GM10266 (cell line): ENCODE data around the gene TIMM44.

Source experiments
- DNase-seq: peaks from one replicate; pipeline ENCODE4 v3.0.0; 2012; ENCODE audit errors: extremely low spot score
- TF ChIP-seq, protein P1 (sequence below): IDR thresholded peaks from 2 replicates; pipeline ENCODE4 v1.5.1; 2012; ENCODE audit warnings: mild to moderate bottlenecking, low read depth; ENCODE audit not compliant: control insufficient read depth, insufficient read depth; ENCODE audit errors: missing control alignments

The TIMM44 gene

DNA sequence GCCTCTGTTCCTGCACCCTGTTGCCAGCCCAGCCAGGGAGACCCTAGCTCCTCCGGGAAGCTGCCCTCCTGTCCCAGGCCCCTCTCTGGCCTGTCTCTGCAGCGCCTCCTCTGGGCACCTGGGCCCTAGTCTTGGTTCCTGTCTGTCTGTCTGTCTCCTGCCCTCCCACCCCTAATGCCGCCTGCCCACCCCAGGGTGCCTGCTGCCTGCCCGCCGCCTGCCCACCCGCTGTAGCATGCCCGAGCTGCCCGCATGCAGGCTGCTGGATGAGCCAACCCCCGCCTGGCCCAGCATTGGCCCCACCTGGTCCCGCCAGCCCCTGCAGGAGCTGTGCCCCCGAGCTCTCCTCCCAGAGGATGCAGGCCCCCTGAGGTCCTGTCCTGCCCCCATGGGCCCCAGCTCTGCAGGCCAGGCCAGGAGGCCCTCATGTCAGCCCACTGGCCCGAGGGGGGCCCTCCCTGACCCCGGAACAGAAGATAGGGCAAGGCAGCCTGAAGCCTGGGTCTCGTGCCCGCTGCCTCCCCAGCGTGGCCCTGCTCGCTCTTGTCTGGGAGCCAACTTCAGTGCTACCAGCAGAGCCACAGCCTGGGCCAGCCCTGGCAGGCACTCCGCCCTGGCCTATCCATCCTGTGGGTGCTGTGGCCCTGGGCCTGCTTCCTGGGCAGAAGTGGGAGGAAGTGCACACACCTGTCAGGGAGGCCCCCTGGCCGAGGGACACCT, 34.6 kb downstream of the TIMM44 start:
- no peak for DNase-seq
- TF ChIP-seq, protein P1, sequence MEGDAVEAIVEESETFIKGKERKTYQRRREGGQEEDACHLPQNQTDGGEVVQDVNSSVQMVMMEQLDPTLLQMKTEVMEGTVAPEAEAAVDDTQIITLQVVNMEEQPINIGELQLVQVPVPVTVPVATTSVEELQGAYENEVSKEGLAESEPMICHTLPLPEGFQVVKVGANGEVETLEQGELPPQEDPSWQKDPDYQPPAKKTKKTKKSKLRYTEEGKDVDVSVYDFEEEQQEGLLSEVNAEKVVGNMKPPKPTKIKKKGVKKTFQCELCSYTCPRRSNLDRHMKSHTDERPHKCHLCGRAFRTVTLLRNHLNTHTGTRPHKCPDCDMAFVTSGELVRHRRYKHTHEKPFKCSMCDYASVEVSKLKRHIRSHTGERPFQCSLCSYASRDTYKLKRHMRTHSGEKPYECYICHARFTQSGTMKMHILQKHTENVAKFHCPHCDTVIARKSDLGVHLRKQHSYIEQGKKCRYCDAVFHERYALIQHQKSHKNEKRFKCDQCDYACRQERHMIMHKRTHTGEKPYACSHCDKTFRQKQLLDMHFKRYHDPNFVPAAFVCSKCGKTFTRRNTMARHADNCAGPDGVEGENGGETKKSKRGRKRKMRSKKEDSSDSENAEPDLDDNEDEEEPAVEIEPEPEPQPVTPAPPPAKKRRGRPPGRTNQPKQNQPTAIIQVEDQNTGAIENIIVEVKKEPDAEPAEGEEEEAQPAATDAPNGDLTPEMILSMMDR: no peak

DNA sequence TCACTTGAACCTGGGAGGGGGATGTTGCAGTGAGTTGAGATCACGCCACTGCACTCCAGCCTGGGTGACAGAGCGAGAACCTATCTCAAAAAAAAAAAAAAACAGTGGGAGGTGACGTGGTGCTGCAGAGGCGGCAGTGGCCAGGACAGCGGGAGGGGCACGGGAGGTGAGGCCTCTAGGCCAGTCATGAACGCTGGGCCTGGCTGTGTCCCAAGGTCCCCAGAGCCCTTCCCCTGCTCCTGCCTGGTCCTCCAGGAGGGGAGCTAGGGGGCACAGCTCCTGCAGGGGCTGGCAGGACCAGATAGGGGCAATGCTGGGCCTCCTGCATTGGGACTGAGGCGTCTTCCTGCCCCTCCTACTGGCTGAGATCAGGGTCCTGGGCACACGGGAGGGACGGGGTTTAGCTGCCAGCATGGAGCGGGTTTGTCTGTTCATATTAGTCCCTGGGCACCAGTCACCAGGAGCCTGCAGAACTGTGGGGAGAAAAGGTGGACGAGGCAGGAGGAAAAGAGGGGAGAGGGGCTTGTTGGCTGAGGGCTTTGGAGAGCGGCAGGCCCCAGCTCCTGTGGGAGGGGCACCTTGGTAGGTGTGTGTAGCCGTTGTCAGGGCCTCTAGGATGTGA, 35.3 kb downstream of the TIMM44 start:
- TF ChIP-seq, protein P1: no peak
- no peak for DNase-seq

DNA sequence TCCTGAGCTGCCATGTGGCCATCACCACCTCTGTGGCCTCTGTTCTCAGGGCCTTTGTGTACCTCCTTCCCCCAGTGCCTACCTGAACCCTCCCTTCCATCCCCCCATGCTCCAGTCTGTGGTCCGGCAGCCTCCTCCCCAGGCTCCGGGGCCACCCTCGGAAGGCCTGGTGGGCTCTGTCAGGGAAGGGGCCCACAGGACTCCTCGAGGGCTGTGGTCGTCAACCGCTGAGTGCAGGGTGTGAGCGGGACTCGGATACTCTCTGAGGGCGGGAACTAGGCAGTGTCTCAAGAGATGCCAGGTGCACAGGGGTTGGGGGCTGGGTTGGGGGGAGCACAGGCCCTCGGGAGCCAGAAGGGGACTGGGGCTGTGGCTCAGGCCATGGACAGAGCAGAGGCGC, 35.9 kb downstream of the TIMM44 start:
- TF ChIP-seq, protein P1: no peak
- DNase-seq: no peak

DNA sequence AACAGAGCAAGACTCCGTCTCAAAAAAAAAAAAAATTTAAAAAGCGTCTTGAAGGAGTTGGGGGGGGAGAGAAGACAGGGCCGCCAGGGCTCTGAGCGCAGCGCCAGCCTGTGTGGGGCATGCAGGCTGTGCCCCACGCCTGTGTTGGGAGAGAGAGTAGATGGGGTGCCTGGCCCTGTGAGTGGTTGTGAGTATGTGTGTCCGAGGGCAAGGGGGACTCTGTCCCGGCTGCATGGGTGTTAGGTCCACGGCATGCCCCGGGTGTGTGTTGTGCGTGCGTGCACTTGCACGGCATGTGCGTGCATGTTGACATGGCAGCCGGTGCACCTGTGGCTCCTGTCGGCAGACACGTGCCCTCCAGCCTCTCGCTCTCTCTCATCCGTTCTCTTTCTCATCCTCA, 36.3 kb downstream of the TIMM44 start:
- no peak for DNase-seq
- TF ChIP-seq, protein P1: no peak

DNA sequence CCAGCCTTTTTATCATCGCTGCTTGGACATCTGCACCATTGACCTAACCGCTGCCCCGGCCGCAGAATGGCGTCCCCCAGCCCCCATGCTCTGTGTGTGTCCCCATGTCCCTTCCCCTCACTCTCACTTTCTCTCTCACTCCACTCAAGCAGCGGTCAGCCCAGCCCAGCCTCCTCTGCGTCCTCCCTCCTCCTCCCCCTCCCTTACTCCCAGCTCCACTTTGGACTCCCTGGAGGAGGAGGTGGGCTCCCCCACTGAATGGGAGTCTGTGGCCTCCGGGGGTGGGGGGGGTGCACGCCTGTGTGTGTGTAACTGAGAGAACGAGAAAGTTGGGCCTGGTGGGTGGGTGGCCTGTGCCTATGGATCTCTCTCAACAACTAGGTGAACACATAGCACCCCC, 37.6 kb downstream of the TIMM44 start:
- TF ChIP-seq, protein P1: no peak

DNA sequence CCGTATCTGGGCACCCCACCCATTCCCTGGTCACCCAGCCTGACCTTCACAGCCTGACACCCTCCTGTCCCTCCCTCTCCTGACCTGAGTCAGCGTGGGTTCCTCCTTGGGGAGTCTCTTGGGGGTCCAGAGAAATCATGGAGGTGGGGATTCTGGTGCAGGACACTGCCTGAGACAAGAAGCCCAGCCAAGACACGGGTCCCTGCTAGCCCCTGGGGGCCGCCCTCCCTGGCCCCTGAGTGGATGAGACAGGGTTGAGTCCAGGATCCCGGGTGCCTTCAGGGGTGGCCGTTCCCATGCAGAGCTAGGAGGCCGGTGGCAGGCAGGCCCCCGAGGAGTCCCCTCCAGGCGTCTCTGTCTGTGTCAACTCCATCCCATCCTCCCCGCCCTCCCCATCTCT, 38.2 kb downstream of the TIMM44 start:
- TF ChIP-seq, protein P1: no peak
- DNase-seq: no peak

More for the DNA sequence above, 37.6 kb downstream of the TIMM44 start:
- DNase-seq: no peak
